Tibial nerve (tissue), 3 donors: ENCODE results near the gene TMEM232.

Experiments used
- POLR2A ChIP-seq, 2 donors: fragments of 450-650 bp; IDR thresholded peaks; one replicate each; pipeline ENCODE4 v1.6.1; 2017; ENCODE audit warnings: antibody characterized with exemption in 2 of 2, mild to moderate bottlenecking in 2 of 2, moderate library complexity in 2 of 2
- TF ChIP-seq, protein P1 (sequence below), 5 experiments: fragments of 200-600 bp in 3 of 5; fragments of 450-650 bp in 2 of 5; sonication (generic) in 3 of 5; IDR thresholded peaks; one replicate each; pipeline ENCODE4 v1.5.1; 2016 to 2019; ENCODE audit warnings: antibody characterized with exemption in 5 of 5, mild to moderate bottlenecking in 3 of 5, moderate library complexity in 2 of 5

DNA sequence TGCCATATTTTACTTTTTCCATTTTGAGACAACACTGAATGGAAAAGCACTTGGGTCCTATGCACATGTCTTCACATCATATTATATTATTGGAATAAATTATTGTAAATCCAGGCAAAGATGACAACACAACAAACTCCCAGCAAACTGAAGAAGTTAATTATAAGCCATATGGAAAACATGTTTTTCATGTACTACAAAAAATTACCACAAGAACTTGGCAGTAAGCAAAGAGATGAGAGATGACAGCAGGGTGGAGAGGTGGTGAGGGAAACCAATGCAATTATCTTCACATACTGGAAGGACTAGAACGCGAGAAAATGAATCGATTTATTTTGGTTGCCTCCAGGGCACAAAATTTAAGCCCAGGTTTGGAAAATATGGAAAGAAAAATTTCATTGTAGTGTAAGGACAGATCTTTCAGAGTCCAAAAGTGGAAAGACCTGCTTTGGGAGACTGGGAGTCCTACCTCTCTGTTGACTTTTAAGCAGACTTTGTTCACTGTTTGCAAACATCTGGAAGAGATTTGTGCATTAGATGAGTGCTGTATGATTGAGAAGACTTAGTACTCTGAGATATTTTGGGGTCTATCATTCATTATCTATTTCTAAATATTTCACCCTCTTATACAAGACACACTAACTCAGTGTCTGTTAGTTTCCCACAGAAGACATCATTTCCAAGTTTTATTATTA, 138.0 kb downstream of the TMEM232 start:
- TF ChIP-seq, protein P1, sequence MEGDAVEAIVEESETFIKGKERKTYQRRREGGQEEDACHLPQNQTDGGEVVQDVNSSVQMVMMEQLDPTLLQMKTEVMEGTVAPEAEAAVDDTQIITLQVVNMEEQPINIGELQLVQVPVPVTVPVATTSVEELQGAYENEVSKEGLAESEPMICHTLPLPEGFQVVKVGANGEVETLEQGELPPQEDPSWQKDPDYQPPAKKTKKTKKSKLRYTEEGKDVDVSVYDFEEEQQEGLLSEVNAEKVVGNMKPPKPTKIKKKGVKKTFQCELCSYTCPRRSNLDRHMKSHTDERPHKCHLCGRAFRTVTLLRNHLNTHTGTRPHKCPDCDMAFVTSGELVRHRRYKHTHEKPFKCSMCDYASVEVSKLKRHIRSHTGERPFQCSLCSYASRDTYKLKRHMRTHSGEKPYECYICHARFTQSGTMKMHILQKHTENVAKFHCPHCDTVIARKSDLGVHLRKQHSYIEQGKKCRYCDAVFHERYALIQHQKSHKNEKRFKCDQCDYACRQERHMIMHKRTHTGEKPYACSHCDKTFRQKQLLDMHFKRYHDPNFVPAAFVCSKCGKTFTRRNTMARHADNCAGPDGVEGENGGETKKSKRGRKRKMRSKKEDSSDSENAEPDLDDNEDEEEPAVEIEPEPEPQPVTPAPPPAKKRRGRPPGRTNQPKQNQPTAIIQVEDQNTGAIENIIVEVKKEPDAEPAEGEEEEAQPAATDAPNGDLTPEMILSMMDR (IDR thresholded peaks at IDR 0.05): no peak
- TF ChIP-seq POLR2A (IDR thresholded peaks at IDR 0.05): no peak
